Liver (tissue), 9 donors: Measurements from ENCODE around the gene PEMT. TPM values are rescaled to one million over a fixed set of nuclear protein-coding genes. Genes with fewer than 3 reads are reported as not detected.

Source experiments
- DNase-seq: peaks from one replicate; pipeline ENCODE4 v3.0.0-alpha.2; 2017; ENCODE audit warnings: low spot score
- H3K27ac ChIP-seq, 2 donors: one replicate each; pipeline ENCODE4 v1.7.0; 2013; ENCODE audit warnings: inconsistent platforms in 2 of 2, low read length in 2 of 2, control low read depth in 1 of 2, low read depth in 1 of 2, mild to moderate bottlenecking in 1 of 2
- H3K27me3 ChIP-seq, 4 donors: one replicate each; pipeline versions ENCODE4 v1.6.1 to v1.7.0; 2013; ENCODE audit warnings: low read length in 3 of 4, inconsistent platforms in 1 of 4, mild to moderate bottlenecking in 1 of 4, moderate library complexity in 1 of 4; ENCODE audit not compliant: control insufficient read depth in 4 of 4, insufficient read depth in 4 of 4
- H3K36me3 ChIP-seq, 4 donors: one replicate each; pipeline versions ENCODE4 v1.6.1 to v1.7.0; 2013; ENCODE audit warnings: low read length in 3 of 4, mild to moderate bottlenecking in 3 of 4, low read depth in 1 of 4, moderate library complexity in 1 of 4; ENCODE audit not compliant: control insufficient read depth in 4 of 4, insufficient read depth in 3 of 4
- H3K4me1 ChIP-seq, 4 donors: one replicate each; pipeline versions ENCODE4 v1.6.1 to v1.7.0; 2013; ENCODE audit warnings: low read length in 3 of 4, mild to moderate bottlenecking in 3 of 4, moderate library complexity in 1 of 4; ENCODE audit not compliant: control insufficient read depth in 4 of 4, insufficient read depth in 4 of 4
- H3K4me3 ChIP-seq, 3 donors: one replicate each; pipeline versions ENCODE4 v1.6.1 to v1.7.0; 2013; ENCODE audit warnings: low read length in 3 of 3, control low read depth in 1 of 3, low read depth in 1 of 3, mild to moderate bottlenecking in 1 of 3
- H3K9ac ChIP-seq, 2 donors: one replicate each; pipeline ENCODE4 v1.7.0; 2013; ENCODE audit warnings: low read length in 2 of 2, mild to moderate bottlenecking in 2 of 2, moderate library complexity in 2 of 2, control low read depth in 1 of 2, low read depth in 1 of 2
- H3K9me3 ChIP-seq, 4 donors: one replicate each; pipeline versions ENCODE4 v1.6.1 to v1.7.0; 2013; ENCODE audit warnings: low read length in 3 of 4; ENCODE audit not compliant: control insufficient read depth in 4 of 4
- EGR1 ChIP-seq, 2 donors: IDR thresholded peaks; 2 replicates each; pipeline ENCODE4 v1.6.1; 2016 to 2018; ENCODE audit warnings: antibody characterized with exemption in 2 of 2, low read depth in 2 of 2
- FOXA1 ChIP-seq: IDR thresholded peaks from 2 replicates; pipeline ENCODE4 v1.6.1; 2016; ENCODE audit warnings: antibody characterized with exemption
- FOXA2 ChIP-seq: IDR thresholded peaks from 2 replicates; pipeline ENCODE4 v1.6.1; 2016; ENCODE audit warnings: antibody characterized with exemption
- GABPA ChIP-seq, 2 donors: IDR thresholded peaks in 1 of 2; conservative IDR thresholded peaks in 1 of 2; 2 replicates each; pipeline ENCODE4 v1.6.1; 2016; ENCODE audit warnings: antibody characterized with exemption in 2 of 2, mild to moderate bottlenecking in 1 of 2, moderate library complexity in 1 of 2
- HNF4A ChIP-seq, 2 donors: conservative IDR thresholded peaks; 2 replicates each; pipeline ENCODE4 v1.6.1; 2016; ENCODE audit warnings: antibody characterized with exemption in 2 of 2, mild to moderate bottlenecking in 2 of 2
- JUND ChIP-seq, 2 donors: IDR thresholded peaks; 2 replicates each; pipeline ENCODE4 v1.6.1; 2016; ENCODE audit warnings: antibody characterized with exemption in 2 of 2
- MAX ChIP-seq: IDR thresholded peaks from 2 replicates; pipeline ENCODE4 v1.6.1; 2016; ENCODE audit warnings: antibody characterized with exemption
- NR2F2 ChIP-seq: IDR thresholded peaks from 2 replicates; pipeline ENCODE4 v1.6.1; 2016; ENCODE audit warnings: antibody characterized with exemption
- RAD21 ChIP-seq, 2 donors: IDR thresholded peaks; 2 replicates each; pipeline ENCODE4 v1.6.1; 2016; ENCODE audit warnings: antibody characterized with exemption in 2 of 2, mild to moderate bottlenecking in 2 of 2
- REST ChIP-seq: IDR thresholded peaks from 2 replicates; pipeline ENCODE4 v1.6.1; 2016; ENCODE audit warnings: antibody characterized with exemption, mild to moderate bottlenecking
- RXRA ChIP-seq, 2 donors: IDR thresholded peaks; 2 replicates each; pipeline ENCODE4 v1.6.1; 2017 to 2018; ENCODE audit warnings: antibody characterized with exemption in 2 of 2, mild to moderate bottlenecking in 1 of 2
- SP1 ChIP-seq: IDR thresholded peaks from 2 replicates; pipeline ENCODE4 v1.6.1; 2018; ENCODE audit warnings: antibody characterized with exemption, mild to moderate bottlenecking
- TAF1 ChIP-seq: conservative IDR thresholded peaks from 2 replicates; pipeline ENCODE4 v1.6.1; 2016; ENCODE audit warnings: antibody characterized with exemption, mild to moderate bottlenecking
- YY1 ChIP-seq: IDR thresholded peaks from 2 replicates; pipeline ENCODE4 v1.6.1; 2016; ENCODE audit warnings: antibody characterized with exemption, mild to moderate bottlenecking
- ZBTB33 ChIP-seq: IDR thresholded peaks from 2 replicates; pipeline ENCODE4 v1.6.1; 2016; ENCODE audit warnings: antibody characterized with exemption
- WGBS: extraction: QIAGEN DNeasy Blood & Tissue Kit; methylation state at CpG from one replicate; pipeline ENCODE4 v1.1.7; 2013; 5-methylcytosine and 5-hydroxymethylcytosine counted together
- polyA plus RNA-seq, 2 donors: library from polyadenylated mRNA; stranded (reverse) in 1 of 2; unstranded in 1 of 2; fragments of 200-250 nt in 1 of 2; fragments of >200 nt in 1 of 2; fragmentation: Nextera tagmentation in 1 of 2; extraction: Ambion mirVana in 1 of 2; gene quantifications; one replicate each; pipeline versions ENCODE4 v1.2.1 to v1.2.3, GENCODE V29; 2013 to 2015
- total RNA-seq, 2 donors: library from RNA; depleted of rRNA; stranded (reverse); fragments of >200 nt; gene quantifications; one replicate each; pipeline ENCODE4 v1.2.3, GENCODE V29; 2014
- TF ChIP-seq, protein P1 (sequence below): fragments of 150-350 bp; IDR thresholded peaks from 2 replicates; pipeline ENCODE4 v1.5.1; 2017; ENCODE audit warnings: improper control_type of control experiment, low read depth, low read length; ENCODE audit not compliant: missing input control
- donor health status: healthy.
- donor health status: healthy.
- donor health status: healthy.
- donor health status: healthy.
- donor health status: healthy.

Gene PEMT
- total and polyA plus RNA-seq, 4 donors = 64.6 to 211 (median 184) TPM

DNA sequence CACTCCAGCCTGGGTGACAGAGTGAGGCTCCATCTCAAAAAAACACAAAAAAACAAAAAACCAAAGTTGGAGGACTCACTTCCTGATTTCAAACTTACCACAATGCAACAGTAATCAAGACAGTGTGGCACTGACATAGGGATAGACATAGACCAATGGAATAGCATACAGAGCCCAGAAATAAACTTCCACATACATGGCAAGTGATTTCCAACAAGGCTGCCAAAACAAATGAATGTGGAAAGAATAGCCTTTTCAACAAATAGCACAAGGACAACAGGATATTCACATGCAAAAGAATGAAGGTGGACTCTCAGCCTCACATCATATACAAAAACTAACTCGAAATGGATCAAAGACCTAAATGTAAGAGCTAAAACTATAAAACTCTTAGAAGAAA lies 58.5 kb downstream of the PEMT start:
- TF ChIP-seq JUND (IDR thresholded peaks at IDR 0.05) (no peak), FOXA1 (no peak), EGR1 (IDR thresholded peaks at IDR 0.05; ENCODE audit: low read depth in 2 of 2) (peak in 1 of 2 donors; percentile 19), MAX (peak; percentile 39), YY1 (peak; percentile 82), HNF4A (conservative IDR thresholded peaks at IDR 0.05) (peak; percentile 53 to 74), REST (no peak), RXRA (IDR thresholded peaks at IDR 0.05) (peak; percentile 56 to 81), FOXA2 (peak; percentile 45), TAF1 (no peak), RAD21 (IDR thresholded peaks at IDR 0.05) (peak; percentile 31 to 34), GABPA (IDR thresholded peaks at IDR 0.05 in 1 of 2, conservative IDR thresholded peaks at IDR 0.05 in 1 of 2) (no peak), NR2F2 (no peak), SP1 (peak; percentile 77)
- Histone ChIP-seq H3K9ac (peak overlapping the region in 1 of 2 donors; percentile 21), H3K27ac (peak overlapping the region; percentile 37 to 71), H3K9me3 (no peaks in the 10 kb centered on the region), H3K4me3 (no peak overlapping the region), H3K27me3 (no peaks in the 10 kb centered on the region), H3K36me3 (no peaks in the 10 kb centered on the region), H3K4me1 (peaks cover 24 to 54% (median 38%) of the 10 kb centered on the region in 4 donors)
- WGBS = 39% methylated on average over 1 of the region's 1 CpG
- DNase-seq = no peak

GRCh38 chr17:17531156-17531555 lies 60.4 kb downstream of the PEMT start:
- H3K4me1 ChIP-seq = peaks cover 18 to 54% (median 39%) of the 10 kb centered on the region in 4 donors
- H3K4me3 ChIP-seq = no peak overlapping the region
- no peak for TF ChIP-seq SP1
- TF ChIP-seq TAF1 = no peak
- H3K9ac ChIP-seq = no peak overlapping the region
- WGBS = 94% methylated on average over 4 of the region's 4 CpGs
- H3K27me3 ChIP-seq = no peaks in the 10 kb centered on the region
- no peak for DNase-seq
- H3K27ac ChIP-seq = peak overlapping the region; percentile 11 to 31
- no peaks in the 10 kb centered on the region for H3K36me3 ChIP-seq
- no peaks in the 10 kb centered on the region for H3K9me3 ChIP-seq

- peaks cover 15 to 58% (median 38%) of the 10 kb centered on the region in 4 donors for H3K4me1 ChIP-seq
- peak overlapping the region; percentile 86 to 96 for H3K27ac ChIP-seq
- H3K9me3 ChIP-seq = no peaks in the 10 kb centered on the region
- peak overlapping the region in 1 of 2 donors; percentile 43 for H3K9ac ChIP-seq
- no peak overlapping the region for H3K4me3 ChIP-seq
- DNase-seq = no peak
- no peaks in the 10 kb centered on the region for H3K36me3 ChIP-seq
- 38% methylated on average over 22 of the region's 22 CpGs for WGBS
- no peaks in the 10 kb centered on the region for H3K27me3 ChIP-seq
- TF ChIP-seq RAD21 (IDR thresholded peaks at IDR 0.05) (peak; percentile 45 to 61), HNF4A (conservative IDR thresholded peaks at IDR 0.05) (peak; percentile 93 to 96), RXRA (IDR thresholded peaks at IDR 0.05) (peak; percentile 87 to 97), MAX (peak; percentile 98), JUND (IDR thresholded peaks at IDR 0.05) (peak; percentile 22 to 78), YY1 (peak; percentile 82), NR2F2 (no peak), ZBTB33 (peak; percentile 52)
- TF ChIP-seq, protein P1, sequence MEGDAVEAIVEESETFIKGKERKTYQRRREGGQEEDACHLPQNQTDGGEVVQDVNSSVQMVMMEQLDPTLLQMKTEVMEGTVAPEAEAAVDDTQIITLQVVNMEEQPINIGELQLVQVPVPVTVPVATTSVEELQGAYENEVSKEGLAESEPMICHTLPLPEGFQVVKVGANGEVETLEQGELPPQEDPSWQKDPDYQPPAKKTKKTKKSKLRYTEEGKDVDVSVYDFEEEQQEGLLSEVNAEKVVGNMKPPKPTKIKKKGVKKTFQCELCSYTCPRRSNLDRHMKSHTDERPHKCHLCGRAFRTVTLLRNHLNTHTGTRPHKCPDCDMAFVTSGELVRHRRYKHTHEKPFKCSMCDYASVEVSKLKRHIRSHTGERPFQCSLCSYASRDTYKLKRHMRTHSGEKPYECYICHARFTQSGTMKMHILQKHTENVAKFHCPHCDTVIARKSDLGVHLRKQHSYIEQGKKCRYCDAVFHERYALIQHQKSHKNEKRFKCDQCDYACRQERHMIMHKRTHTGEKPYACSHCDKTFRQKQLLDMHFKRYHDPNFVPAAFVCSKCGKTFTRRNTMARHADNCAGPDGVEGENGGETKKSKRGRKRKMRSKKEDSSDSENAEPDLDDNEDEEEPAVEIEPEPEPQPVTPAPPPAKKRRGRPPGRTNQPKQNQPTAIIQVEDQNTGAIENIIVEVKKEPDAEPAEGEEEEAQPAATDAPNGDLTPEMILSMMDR = no peak
Measured at GRCh38 chr17:17528696-17529652, 62.5 kb downstream of the PEMT start.
